GM12864 (cell line): Measurements from ENCODE around the gene SMIM20.
"Not testable (repeated sequence)": the region's sequence is repeated elsewhere in the genome, so short reads cannot be mapped to it uniquely, and the experiment has no call there.

Experiments used
- DNase-seq: peaks from one replicate; pipeline ENCODE4 v3.0.0-alpha.2; 2011; ENCODE audit warnings: low read depth
- H3K4me3 ChIP-seq: 2 replicates; pipeline ENCODE4 v1.5.1; 2011; ENCODE audit warnings: mild to moderate bottlenecking, low read depth, low read length, control low read depth
- TF ChIP-seq, protein P1 (sequence below): IDR thresholded peaks from 2 replicates; pipeline ENCODE4 v1.5.1; 2011; ENCODE audit warnings: low read depth, mild to moderate bottlenecking, moderate library complexity, low read length, control low read depth, inconsistent platforms; ENCODE audit errors: missing control alignments

SMIM20 gene

DNA sequence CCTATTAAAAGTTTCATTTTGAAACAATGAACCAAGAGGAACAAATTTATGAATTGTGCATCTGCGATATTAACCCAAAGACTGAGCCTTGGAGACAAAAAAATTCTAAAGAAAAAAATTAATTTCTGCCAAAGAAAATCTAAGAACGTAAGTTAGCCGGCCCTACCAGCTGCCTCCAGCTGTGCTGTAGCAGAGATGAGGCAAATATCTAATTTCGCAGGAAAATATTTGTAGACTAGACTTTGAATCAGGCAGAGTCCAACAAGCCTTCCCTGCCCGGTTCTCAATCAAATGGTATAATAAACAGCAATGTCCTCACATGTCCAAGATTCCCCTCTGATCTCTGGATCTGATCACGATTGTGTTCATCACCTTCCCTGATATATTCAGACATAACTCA, 21.2 kb upstream of the SMIM20 start:
- DNase-seq: no peak
- H3K4me3 ChIP-seq: no peak overlapping the region
- TF ChIP-seq, protein P1, sequence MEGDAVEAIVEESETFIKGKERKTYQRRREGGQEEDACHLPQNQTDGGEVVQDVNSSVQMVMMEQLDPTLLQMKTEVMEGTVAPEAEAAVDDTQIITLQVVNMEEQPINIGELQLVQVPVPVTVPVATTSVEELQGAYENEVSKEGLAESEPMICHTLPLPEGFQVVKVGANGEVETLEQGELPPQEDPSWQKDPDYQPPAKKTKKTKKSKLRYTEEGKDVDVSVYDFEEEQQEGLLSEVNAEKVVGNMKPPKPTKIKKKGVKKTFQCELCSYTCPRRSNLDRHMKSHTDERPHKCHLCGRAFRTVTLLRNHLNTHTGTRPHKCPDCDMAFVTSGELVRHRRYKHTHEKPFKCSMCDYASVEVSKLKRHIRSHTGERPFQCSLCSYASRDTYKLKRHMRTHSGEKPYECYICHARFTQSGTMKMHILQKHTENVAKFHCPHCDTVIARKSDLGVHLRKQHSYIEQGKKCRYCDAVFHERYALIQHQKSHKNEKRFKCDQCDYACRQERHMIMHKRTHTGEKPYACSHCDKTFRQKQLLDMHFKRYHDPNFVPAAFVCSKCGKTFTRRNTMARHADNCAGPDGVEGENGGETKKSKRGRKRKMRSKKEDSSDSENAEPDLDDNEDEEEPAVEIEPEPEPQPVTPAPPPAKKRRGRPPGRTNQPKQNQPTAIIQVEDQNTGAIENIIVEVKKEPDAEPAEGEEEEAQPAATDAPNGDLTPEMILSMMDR: no peak

DNA sequence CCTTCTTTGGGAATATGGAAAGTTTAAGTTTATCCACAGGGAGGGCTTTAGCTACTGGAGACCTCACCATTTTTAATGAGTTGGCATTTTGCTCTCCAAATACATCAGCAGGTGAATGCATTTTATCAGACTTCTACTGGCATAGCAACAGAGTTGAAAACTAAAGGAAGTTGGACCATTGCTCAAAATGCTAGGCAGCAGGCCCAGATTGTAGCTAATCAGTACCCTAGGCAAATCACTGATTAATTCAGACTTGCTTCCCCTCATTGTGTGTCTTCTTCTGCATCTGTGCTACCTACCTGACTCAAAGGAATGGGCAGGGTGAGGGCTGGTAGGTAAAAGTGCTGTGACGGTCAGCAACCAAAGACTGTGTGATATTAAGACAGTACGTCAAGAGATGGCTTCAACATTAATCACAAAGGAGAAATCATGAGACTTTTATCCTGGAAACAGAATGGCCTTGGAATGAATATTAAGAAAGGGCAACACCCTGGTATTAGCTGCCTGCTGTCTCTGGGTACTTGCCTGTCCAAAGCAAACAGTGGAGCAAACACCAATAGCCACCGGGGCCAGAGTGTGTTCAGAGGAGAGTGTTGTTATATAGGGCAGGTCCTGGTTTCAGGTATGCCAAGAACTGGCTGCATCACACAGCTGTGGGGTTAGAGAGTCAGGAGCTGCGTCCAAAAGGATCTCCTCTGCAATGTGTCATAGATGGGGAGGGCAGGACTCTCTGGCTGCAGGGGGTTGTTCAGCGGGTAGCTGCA, 17.1 kb upstream of the SMIM20 start:
- H3K4me3 ChIP-seq: no peak overlapping the region
- TF ChIP-seq, protein P1: no peak
- no peak for DNase-seq

DNA sequence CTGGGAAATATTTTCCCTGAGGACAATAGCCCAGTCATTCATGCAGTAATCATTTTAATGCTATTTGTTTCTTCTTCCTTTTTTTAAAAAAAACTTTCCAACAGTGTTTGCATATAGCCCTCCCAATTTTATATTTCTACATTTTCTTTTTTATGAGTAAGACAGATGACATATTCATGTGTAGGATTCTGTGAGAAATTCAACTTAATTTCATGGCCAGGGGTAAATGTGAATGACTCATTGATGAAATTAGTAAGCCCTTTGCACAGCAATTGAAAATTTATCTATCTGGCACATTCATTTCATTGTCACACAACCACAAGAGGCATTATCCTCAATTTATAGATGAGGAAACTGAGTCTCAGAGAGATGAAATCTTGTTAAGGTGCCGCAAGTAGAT, 13.7 kb upstream of the SMIM20 start:
- DNase-seq: no peak
- TF ChIP-seq, protein P1: no peak
- no peak overlapping the region for H3K4me3 ChIP-seq

DNA sequence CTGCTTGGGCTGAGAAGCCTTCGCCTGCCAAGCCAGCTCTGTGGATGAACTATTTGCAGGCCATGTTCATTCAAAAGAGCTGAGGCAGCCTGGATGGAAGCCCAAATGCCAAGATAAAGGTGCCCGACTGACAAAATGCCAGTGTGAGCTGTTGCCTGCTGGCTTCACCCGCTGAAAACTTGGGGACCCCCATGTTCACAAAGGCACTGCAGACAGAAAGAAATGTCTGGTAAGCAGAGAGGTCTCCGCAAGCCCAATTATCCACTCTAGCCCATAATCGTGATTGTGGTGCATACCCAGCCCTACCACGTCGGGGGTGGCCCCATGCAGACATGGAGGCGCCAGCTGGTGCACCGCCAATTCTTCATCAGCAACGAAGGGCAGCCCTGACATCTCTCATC, 13.0 kb upstream of the SMIM20 start:
- no peak overlapping the region for H3K4me3 ChIP-seq
- no peak for DNase-seq
- TF ChIP-seq, protein P1: no peak

DNA sequence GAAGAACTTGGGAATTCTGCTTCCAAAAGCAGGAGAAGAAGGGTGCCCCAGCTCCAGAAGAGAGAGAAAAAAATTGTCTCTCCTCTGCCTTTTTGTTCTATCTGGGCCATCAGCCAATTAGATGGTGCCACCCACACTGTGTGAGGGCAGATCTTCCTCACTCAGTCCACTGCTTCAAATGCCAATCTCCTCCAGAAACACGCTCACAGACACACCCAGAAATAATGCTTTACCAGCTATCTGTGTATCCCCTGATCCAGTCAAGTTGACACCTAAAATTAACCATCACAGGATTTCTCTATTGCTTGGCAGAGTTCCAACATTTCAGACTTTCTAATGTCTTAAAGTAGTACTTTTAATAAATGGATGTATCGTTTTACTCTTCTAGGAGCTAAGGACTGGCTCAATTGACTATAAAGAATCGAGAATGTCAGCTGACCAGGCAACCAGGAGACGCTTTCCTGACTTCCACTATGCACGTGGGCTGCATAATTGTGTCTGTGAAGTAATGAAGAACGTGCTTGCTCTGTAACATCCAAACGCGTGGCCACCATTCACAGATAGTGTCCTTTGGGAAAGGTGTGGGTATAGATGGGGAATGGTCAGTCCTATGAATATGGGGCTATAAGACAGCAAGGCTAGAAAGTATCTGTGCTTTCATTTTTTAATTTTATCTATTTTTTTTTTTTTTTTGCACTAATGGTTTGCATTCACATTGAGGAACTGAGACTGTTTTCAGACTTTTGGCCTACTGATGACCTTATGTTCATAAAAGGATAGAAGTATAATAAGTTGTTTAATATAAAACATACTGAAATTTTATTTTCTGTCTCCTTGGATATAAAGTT, 9.9 kb upstream of the SMIM20 start:
- H3K4me3 ChIP-seq: no peak overlapping the region
- TF ChIP-seq, protein P1: no peak
- no peak for DNase-seq

DNA sequence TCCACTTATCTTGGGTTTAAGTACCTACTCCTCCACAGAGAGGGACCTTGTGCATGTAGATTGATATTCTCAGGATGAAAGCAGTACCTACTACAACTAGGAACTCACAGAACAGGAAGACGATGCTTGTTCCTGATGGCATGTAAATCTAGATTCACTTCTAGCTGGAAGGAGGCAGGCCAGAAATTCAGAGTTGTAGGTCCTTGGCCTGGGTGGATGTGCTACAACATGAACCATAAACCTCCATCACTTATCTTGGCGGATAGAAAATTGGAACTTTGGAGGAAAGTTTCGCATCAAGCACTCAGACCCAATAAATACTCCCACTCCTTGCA, 9.3 kb upstream of the SMIM20 start:
- TF ChIP-seq, protein P1: no peak
- no peak for DNase-seq
- no peak overlapping the region for H3K4me3 ChIP-seq

DNA sequence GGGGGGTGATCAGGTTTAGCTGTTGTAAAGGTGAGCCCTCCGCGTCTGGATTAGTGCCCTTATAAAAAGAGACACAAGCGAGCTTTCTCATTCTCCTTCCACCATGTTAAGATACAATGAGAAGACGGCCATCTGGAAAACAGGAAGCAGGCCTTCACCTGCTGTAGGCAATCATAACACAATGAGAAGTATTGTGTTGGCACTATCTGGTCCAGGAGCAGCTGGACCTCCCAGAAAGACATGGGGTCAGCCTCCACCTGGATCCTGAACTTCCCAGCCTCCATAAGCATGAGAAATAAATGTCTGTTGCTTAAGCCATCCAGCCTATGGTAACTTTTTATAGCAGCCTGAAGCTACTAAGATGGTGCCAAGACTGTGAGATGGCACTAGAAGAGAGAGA, 8.6 kb upstream of the SMIM20 start:
- no peak overlapping the region for H3K4me3 ChIP-seq
- no peak for DNase-seq
- TF ChIP-seq, protein P1: no peak

DNA sequence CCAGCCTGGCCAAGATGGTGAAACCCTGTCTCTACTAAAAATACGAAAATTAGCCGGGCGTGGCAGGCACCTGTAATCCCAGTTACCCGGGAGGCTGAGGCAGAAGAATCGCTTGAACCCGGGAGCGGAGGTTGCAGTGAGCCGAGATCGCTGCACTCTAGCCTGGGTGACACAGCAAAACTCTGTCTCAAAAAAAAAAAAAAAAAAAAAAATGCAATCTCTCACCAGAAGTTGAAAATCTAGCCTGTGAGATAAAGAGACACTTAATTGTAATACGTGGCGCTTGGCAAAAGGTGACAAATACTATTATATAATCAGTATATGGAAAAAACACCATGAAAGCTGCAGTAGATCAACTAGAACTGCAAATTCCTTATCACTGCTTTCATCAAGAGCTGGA, 7.9 kb upstream of the SMIM20 start:
- not testable (repeated sequence) for DNase-seq, H3K4me3 ChIP-seq
